GM19025 (cell line): ENCODE measurements around the gene DAPP1.
A peak's percentile ranks its signal among the peaks of the same experiment; 100 is the strongest.

Experiments
- ATAC-seq: cut with Tn5 transposase; IDR thresholded peaks from one replicate; pipeline ENCODE4 v1.9.1; 2021; ENCODE audit warnings: mild to moderate bottlenecking, low read depth, moderate library complexity; ENCODE audit not compliant: unreplicated experiment

Gene DAPP1

DNA sequence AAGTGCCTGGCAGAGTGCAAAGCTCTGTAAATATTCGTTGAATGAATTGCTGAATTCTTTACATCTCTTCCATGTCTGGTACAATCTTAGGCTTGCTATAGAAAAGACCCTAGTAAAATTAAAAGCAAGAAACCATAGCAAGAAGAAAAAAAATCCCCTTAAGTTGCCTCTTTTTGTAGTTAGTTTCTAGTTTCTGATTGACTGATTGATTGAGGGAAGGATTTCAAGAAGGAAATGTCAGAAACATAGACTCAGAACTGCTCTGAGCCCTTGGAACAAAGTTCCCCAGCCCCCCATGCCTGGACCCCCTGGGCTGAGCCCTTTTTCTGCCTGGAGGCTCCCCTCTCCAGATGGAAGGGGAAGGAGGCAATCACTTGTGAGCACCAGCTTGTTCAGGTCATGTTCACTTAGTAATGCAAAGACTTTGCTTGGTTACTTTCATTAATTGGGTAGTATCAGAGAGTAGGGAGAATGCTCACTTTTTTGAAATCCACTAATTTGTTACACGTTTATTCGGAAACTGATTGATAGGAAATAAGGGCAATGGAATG is 35.6 kb downstream of the DAPP1 start:
- no peak for ATAC-seq

GRCh38 chr4:99853190-99853589 is 36.6 kb downstream of the DAPP1 start:
- no peak for ATAC-seq

- no peak for ATAC-seq
These were observed 37.4 kb downstream of the DAPP1 start for GRCh38 chr4:99853999-99854398.

- peak; percentile 36 for ATAC-seq
These were observed 39.1 kb downstream of the DAPP1 start for GRCh38 chr4:99855678-99856077.

DNA sequence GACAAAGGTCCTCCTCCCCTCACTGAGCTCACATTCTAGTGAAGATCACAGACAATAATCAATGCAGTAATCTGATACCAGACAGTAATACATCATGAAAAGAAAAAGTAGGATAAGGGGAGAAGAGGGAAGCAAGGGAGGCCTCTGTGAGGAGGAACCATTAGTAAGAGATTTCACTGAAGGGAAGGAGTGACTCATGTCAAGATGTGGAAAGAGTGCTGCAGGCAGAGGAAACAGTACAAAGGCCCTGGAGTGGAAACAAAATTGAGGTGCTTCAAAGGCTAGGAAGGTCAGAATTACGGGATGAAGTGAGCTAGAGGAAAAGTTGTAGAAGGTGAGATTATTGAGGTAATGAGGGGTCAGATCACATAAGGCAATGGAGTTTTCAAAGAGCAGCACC is 39.5 kb downstream of the DAPP1 start:
- ATAC-seq, result no peak

GRCh38 chr4:99857307-99857706 is 40.7 kb downstream of the DAPP1 start:
- no peak for ATAC-seq

DNA sequence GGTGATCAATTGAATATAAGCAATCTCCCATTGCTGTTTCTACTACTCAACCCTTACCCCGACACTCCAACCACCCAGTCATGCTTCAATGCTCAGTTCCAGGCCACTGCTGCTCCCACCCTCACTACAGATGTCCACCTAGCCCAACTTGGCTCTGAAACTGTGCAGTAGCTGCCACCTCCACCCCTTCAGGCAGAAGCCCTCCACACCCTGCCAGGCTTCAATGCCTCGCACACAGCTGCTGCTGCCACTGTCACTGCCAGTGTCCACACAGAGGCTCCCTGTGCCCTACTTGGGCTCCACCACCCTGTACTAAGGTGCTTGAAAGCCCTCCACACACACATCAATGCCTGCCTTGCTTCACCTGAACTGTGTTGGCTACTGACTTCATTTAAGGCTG is 43.0 kb downstream of the DAPP1 start:
- no peak for ATAC-seq

- ATAC-seq, result no peak
These were observed 43.9 kb downstream of the DAPP1 start for GRCh38 chr4:99860521-99860920.

GRCh38 chr4:99861120-99861905 is 44.7 kb downstream of the DAPP1 start:
- peak; percentile 52 for ATAC-seq

- no peak for ATAC-seq
These were observed 47.2 kb downstream of the DAPP1 start for GRCh38 chr4:99863804-99864203.

DNA sequence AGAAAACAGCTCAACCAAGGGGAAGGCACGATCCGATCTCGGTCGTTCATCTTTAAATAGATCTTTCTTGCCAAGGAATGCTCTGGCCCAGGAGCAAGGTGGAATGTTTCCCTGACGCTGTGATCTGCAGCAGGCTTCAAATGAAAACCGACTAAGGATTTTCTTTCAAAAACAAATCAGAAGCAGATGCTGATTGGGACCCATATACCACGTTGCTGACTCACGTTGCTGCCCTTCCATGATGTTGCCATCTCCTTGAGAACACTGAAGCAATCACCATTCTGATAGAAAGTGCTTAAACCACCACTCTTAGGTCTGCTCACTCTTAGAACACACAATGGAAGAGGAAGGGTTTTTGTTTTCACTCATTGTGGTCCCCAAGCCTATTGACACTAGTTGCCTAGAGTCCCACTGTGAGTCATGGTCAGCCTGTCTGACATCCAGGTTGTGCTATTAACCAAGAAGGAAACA is 51.5 kb downstream of the DAPP1 start:
- ATAC-seq, result peak; percentile 55

DNA sequence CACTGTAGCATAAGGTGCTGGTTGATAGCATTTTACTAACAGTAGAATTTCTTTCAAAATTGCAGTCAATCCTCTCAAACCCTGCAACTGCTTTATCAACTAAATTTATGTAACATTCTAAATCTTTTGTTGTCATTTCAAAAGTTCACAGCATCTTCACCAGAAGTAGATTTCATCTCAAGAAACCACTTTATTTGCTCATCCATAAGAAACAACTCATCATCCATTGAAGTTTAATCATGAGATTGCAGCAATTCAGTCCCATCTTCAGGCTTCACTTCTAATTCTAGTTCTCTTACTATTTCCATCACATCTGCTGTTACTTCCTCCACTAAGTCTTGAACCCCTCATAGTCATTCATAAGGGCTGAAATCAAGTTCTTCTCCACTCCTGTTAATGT is 55.9 kb downstream of the DAPP1 start:
- no peak for ATAC-seq

GRCh38 chr4:99875071-99875470 is 58.4 kb downstream of the DAPP1 start:
- ATAC-seq, result no peak

DNA sequence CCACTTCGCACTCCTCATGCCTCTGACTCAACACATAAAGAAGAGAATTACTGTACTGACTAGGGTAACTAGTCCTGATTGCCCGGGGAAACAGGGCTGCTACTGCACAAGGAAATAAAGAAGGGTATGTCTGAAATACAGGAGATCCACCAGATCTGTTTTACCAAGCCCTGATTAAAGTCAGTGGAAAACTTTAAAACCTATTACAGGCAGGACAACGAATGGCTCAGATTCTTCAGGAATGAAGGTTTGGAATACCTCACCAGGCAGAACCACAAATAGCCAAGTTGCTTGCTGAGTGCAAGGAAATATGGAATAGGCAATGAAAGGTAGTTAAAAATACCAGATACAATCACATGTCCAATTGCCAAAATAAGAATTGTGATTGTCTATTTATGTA is 60.3 kb downstream of the DAPP1 start:
- no peak for ATAC-seq

- no peak for ATAC-seq
These were observed 62.0 kb downstream of the DAPP1 start for GRCh38 chr4:99878604-99879003.

DNA sequence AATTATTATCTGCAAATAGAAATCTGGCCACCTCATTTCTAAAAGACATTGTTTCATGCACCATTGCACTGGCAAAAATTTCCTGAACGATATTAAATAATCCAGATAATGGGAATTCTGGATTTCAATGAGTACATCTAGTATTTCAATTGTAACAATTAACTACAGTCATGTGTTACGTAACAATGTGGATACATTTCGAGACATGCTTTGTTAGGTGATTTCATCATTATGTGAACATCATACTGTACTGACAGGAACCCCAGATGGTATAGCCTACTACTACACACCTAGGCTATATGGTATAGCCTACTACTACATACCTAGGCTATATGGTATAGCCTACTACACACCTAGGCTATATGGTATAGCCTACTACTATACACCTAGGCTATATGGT is 62.8 kb downstream of the DAPP1 start:
- no peak for ATAC-seq

DNA sequence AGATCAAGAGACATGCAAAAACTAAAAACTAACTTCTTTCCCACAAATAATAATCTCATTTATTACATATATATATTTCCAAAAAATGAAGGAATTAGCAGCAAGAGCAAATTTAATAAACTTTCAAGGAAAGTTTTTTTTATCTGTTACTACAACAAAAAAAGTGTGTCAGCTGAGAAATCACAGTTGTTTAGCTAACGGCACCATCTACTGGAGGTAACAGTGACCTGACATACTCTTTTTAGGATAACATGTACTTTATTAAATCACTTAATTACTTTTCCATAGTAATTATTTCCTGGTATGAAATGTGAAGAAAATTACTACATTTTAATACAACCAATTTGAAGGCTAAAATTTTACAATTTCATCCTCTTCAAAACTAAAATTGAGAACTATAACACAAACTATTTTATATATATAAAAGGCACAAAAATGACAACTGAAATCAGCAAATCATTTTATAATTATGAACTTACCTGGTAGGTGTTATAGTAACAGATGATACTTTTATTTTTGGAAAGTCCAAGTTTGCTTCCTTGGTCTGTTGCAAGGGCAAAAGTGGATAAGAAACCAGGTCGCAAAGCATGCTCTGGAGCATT is 68.5 kb downstream of the DAPP1 start:
- ATAC-seq, result no peak

GRCh38 chr4:99885687-99886086 is 69.1 kb downstream of the DAPP1 start:
- ATAC-seq, result no peak

- no peak for ATAC-seq
These were observed 69.5 kb downstream of the DAPP1 start for GRCh38 chr4:99886146-99886545.

DNA sequence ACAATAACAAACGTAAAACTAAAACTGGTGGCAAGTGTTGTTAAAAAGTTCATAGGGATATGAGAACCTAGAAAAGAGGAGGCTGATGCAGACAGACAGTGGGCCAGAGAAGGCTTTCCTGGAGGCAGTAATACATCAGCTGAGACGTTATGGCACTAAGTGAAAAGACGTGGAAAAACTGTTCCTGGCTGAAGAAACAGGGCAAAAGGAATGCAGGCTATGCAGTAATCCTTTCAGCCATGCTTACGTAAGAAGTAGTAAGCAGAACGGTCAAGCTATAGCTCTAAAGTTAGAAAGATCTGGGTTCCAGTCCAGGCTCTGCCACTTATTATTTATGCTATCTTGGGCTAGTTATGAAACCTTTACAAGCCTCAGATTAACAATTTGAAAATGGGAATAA is 71.2 kb downstream of the DAPP1 start:
- no peak for ATAC-seq

DNA sequence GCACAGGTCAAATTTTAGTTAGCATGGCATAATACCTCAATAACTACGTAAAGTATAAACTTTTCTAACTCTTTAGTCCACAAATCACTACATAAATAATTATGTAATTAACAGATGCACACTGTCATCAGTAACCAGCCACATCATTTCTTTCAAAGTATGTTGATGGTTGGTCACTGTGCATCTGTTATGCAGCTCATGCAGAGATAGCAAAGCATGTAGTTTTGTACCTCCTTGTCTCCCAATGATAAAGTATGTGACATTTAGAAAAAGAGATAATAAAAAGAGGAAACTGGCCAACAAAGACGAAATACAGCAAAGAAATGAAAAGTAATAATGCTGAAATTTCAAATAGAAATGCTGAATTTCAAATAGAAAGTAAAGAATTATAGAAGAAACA is 74.7 kb downstream of the DAPP1 start:
- ATAC-seq, result no peak

GRCh38 chr4:99893029-99893428 is 76.4 kb downstream of the DAPP1 start:
- no peak for ATAC-seq
